PC-9 (cell line): ENCODE data around the gene PLK5. TPM values are rescaled to one million over a fixed set of nuclear protein-coding genes. Genes with fewer than 3 reads are reported as not detected.

Source experiments
- BruUV-seq: library from RNA; stranded (reverse); fragments of 400-500 nt; replicated peaks from 2 replicates; lab custom pipeline; 2021; lab: Mats Ljungman, UMichigan
- CTCF ChIA-PET: fragments of 300-600 bp; sonication (Branson Sonifier 250); formaldehyde crosslinking; loops from one replicate; lab custom pipeline; 2022; ENCODE audit warnings: antibody characterized with exemption; lab: Charles Lee
- POLR2A ChIA-PET: fragments of 300-600 bp; sonication (Branson Sonifier 250); formaldehyde crosslinking; loops from one replicate; lab custom pipeline; 2022; ENCODE audit warnings: antibody characterized with exemption; ENCODE audit not compliant: unreplicated experiment; lab: Charles Lee
- DNase-seq, 2 experiments: peaks; one replicate each; pipeline versions ENCODE4 v3.0.0 to v3.0.0-alpha.2; 2015 to 2022; ENCODE audit warnings: mixed read lengths in 1 of 2
- H2AFZ ChIP-seq: fragments of 200-600 bp; sonication (generic); 2 replicates; pipeline ENCODE4 v1.8.1; 2017; ENCODE audit warnings: antibody characterized with exemption
- H3F3A ChIP-seq: fragments of 200-600 bp; sonication (generic); 2 replicates; pipeline ENCODE4 v1.8.1; 2017; ENCODE audit warnings: antibody characterized with exemption, mild to moderate bottlenecking, low read depth; ENCODE audit not compliant: insufficient read depth
- H3K27ac ChIP-seq: fragments of 200-600 bp; sonication (generic); 2 replicates; pipeline ENCODE4 v1.6.1; 2016; ENCODE audit warnings: mixed run types
- H3K27me3 ChIP-seq: fragments of 200-600 bp; sonication (generic); 2 replicates; pipeline ENCODE4 v1.6.1; 2016; ENCODE audit warnings: low read depth, mixed run types; ENCODE audit not compliant: insufficient read depth
- H3K36me3 ChIP-seq: fragments of 200-600 bp; sonication (generic); 2 replicates; pipeline ENCODE4 v1.6.1; 2016; ENCODE audit warnings: low read depth, mixed run types
- H3K4me1 ChIP-seq: fragments of 200-600 bp; sonication (generic); replicated peaks from 2 replicates; pipeline ENCODE4 v1.6.1; 2016; ENCODE audit warnings: mixed run types; ENCODE audit not compliant: insufficient read depth
- H3K4me2 ChIP-seq: fragments of 200-600 bp; sonication (generic); 2 replicates; pipeline ENCODE4 v1.6.1; 2017; ENCODE audit warnings: mixed run types
- H3K4me3 ChIP-seq: fragments of 200-600 bp; sonication (generic); 2 replicates; pipeline ENCODE4 v1.6.1; 2016; ENCODE audit warnings: mixed run types
- H3K79me2 ChIP-seq: fragments of 200-600 bp; sonication (generic); 2 replicates; pipeline ENCODE4 v1.6.1; 2017; ENCODE audit warnings: low read depth, mixed run types
- H3K9me2 ChIP-seq: fragments of 200-600 bp; sonication (generic); 2 replicates; pipeline ENCODE4 v1.8.1; 2017; ENCODE audit warnings: mild to moderate bottlenecking; ENCODE audit not compliant: insufficient read depth
- H3K9me3 ChIP-seq: fragments of 200-600 bp; sonication (generic); 2 replicates; pipeline ENCODE4 v1.8.1; 2016; ENCODE audit warnings: low read depth; ENCODE audit not compliant: insufficient read depth
- H4K20me1 ChIP-seq: fragments of 200-600 bp; sonication (generic); 2 replicates; pipeline ENCODE4 v1.8.1; 2017; ENCODE audit not compliant: insufficient read depth
- CTCF ChIP-seq: fragments of 200-600 bp; sonication (generic); conservative IDR thresholded peaks from 2 replicates; pipeline ENCODE4 v1.6.1; 2017; ENCODE audit warnings: mixed run types, antibody characterized with exemption, mild to moderate bottlenecking, moderate library complexity
- EZH2 ChIP-seq: fragments of 200-600 bp; sonication (generic); IDR thresholded peaks from 2 replicates; pipeline ENCODE4 v1.8.0; 2017; ENCODE audit warnings: antibody characterized with exemption, low read depth
- intact Hi-C: fragments of 100-400 bp; cut with micrococcal nuclease; formaldehyde crosslinking; loops from one replicate; pipeline ENCODE4 v1.10.0; 2022; ENCODE audit not compliant: unreplicated experiment
- total RNA-seq: library from RNA; stranded (reverse); gene quantifications from 2 replicates; pipeline ENCODE4 v1.2.3, GENCODE V29; 2021

Gene PLK5
- total RNA-seq, 1 experiment from 2014 or later, result not detected

DNA sequence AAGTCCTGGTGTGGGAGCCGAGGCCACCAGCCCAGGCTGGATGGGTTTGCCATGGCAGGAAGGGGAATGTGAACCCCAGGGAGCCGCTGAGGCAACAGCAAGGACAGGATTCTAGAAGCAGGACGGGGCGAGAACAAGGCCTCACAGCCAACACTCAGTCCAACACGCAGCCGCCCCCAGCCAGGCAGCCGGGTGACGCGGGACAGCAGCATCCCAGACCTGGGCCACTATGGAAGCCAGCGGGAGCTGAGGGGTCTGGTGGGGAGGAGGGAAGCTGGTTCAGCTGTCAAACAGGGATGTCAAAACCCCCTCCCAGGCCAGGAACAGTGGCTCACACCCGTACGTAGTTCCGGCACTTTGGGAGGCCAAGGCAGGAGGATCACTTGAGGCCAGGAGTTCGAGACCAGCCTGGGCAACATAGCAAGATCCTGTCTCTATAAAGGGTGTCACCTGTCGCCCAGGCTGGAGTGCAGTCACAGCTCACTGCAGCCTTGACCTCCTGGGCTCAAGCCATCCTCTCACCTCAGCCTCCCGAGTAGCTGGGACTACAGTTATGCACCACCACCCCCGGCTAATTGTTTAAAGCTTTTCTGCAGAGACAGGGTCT, 37.5 kb downstream of the PLK5 start:
- Histone ChIP-seq H3K27me3 (no peaks in the 10 kb centered on the region), H4K20me1 (peaks cover 4% of the 10 kb centered on the region; the same call in 1 of the 2 replicates), H3K9me3 (no peaks in the 10 kb centered on the region), H2AFZ (no peak overlapping the region), H3K9me2 (no peaks in the 10 kb centered on the region), H3K79me2 (0 out of 2 replicates have a peak, but pooled peaks cover 8% of the 10 kb centered on the region), H3F3A (no peaks in the 10 kb centered on the region), H3K27ac (no peak overlapping the region), H3K4me3 (no peak overlapping the region), H3K4me2 (no peak overlapping the region), H3K36me3 (no peaks in the 10 kb centered on the region), H3K4me1 (no peaks in the 10 kb centered on the region)
- intact Hi-C loops, result no loop called here
- DNase-seq, result no peak
- BruUV-seq, result no TSS peak
- no peak for TF ChIP-seq CTCF
- TF ChIP-seq EZH2, result no peak
- ChIA-PET POLR2A (no interaction called here), CTCF (no interaction called here)

- POLR2A ChIA-PET, result no interaction called here
These were observed 39.4 kb downstream of the PLK5 start for GRCh38 chr19:1563251-1563650.

More at GRCh38 chr19:1563251-1563650, 39.4 kb downstream of the PLK5 start:
- no peaks in the 10 kb centered on the region for H3K9me3 ChIP-seq
- H3K4me1 ChIP-seq, result no peaks in the 10 kb centered on the region
- 0 out of 2 replicates have a peak, but pooled peaks cover 8% of the 10 kb centered on the region for H3K79me2 ChIP-seq
- H2AFZ ChIP-seq, result no peak overlapping the region
- H3K27me3 ChIP-seq, result no peaks in the 10 kb centered on the region
- CTCF ChIA-PET, result no interaction called here
- H3K36me3 ChIP-seq, result no peaks in the 10 kb centered on the region
- H3K27ac ChIP-seq, result no peak overlapping the region
- no TSS peak for BruUV-seq
- intact Hi-C loops, result no loop called here
- no peaks in the 10 kb centered on the region for H3F3A ChIP-seq
- peaks cover 4% of the 10 kb centered on the region; the same call in 1 of the 2 replicates for H4K20me1 ChIP-seq
- no peak for DNase-seq
- TF ChIP-seq CTCF (no peak), EZH2 (no peak)
- no peak overlapping the region for H3K4me3 ChIP-seq
- H3K9me2 ChIP-seq, result no peaks in the 10 kb centered on the region
- no peak overlapping the region for H3K4me2 ChIP-seq
